Activated CD4-positive, alpha-beta memory T cell treated with anti-CD3 and anti-CD28 coated beads, Interleukin-2, amount 10 ng/mL, durations not matched to agents 7 days and 5 days (primary cell): ENCODE results near the gene PLXNB1. TPM values are rescaled to one million over a fixed set of nuclear protein-coding genes. Genes with fewer than 3 reads are reported as not detected.
"Not testable (repeated sequence)": the region's sequence is repeated elsewhere in the genome, so short reads cannot be mapped to it uniquely, and the experiment has no call there.

Experiments
- CTCF ChIA-PET: fragments of 350-600 bp; sonication (Branson Sonifier 250); formaldehyde crosslinking; loops from one replicate; lab custom pipeline; 2021; ENCODE audit warnings: antibody characterized with exemption, inconsistent platforms; lab: Charles Lee
- POLR2A ChIA-PET: fragments of 350-600 bp; sonication (Branson Sonifier 250); formaldehyde crosslinking; loops from one replicate; lab custom pipeline; 2021; ENCODE audit warnings: antibody characterized with exemption; lab: Charles Lee
- DNase-seq: peaks from one replicate; pipeline ENCODE4 v3.0.0-alpha.2; 2020
- H3K27ac Mint-ChIP-seq: one replicate; pipeline ENCODE4 v1.8.0; 2021; ENCODE audit warnings: mild to moderate bottlenecking, mixed read lengths
- H3K27me3 Mint-ChIP-seq: one replicate; pipeline ENCODE4 v1.8.0; 2021; ENCODE audit warnings: mixed read lengths
- H3K36me3 Mint-ChIP-seq: one replicate; pipeline ENCODE4 v1.8.0; 2021; ENCODE audit warnings: low read depth, mixed read lengths
- H3K4me1 Mint-ChIP-seq: one replicate; pipeline ENCODE4 v1.8.0; 2021; ENCODE audit warnings: mixed read lengths
- H3K4me3 Mint-ChIP-seq: one replicate; pipeline ENCODE4 v1.8.0; 2021; ENCODE audit warnings: mild to moderate bottlenecking, mixed read lengths
- H3K9me3 Mint-ChIP-seq: one replicate; pipeline ENCODE4 v1.8.0; 2021; ENCODE audit warnings: mixed read lengths
- total RNA-seq, 2 experiments: library from RNA; stranded (reverse); gene quantifications; one replicate each; pipeline ENCODE4 v1.2.3, GENCODE V29; 2021

Gene PLXNB1, protein sequence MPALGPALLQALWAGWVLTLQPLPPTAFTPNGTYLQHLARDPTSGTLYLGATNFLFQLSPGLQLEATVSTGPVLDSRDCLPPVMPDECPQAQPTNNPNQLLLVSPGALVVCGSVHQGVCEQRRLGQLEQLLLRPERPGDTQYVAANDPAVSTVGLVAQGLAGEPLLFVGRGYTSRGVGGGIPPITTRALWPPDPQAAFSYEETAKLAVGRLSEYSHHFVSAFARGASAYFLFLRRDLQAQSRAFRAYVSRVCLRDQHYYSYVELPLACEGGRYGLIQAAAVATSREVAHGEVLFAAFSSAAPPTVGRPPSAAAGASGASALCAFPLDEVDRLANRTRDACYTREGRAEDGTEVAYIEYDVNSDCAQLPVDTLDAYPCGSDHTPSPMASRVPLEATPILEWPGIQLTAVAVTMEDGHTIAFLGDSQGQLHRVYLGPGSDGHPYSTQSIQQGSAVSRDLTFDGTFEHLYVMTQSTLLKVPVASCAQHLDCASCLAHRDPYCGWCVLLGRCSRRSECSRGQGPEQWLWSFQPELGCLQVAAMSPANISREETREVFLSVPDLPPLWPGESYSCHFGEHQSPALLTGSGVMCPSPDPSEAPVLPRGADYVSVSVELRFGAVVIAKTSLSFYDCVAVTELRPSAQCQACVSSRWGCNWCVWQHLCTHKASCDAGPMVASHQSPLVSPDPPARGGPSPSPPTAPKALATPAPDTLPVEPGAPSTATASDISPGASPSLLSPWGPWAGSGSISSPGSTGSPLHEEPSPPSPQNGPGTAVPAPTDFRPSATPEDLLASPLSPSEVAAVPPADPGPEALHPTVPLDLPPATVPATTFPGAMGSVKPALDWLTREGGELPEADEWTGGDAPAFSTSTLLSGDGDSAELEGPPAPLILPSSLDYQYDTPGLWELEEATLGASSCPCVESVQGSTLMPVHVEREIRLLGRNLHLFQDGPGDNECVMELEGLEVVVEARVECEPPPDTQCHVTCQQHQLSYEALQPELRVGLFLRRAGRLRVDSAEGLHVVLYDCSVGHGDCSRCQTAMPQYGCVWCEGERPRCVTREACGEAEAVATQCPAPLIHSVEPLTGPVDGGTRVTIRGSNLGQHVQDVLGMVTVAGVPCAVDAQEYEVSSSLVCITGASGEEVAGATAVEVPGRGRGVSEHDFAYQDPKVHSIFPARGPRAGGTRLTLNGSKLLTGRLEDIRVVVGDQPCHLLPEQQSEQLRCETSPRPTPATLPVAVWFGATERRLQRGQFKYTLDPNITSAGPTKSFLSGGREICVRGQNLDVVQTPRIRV (N-terminal part only)
- total RNA-seq = 1 to 10 TPM; 1.7 to 1.9 TPM

DNA sequence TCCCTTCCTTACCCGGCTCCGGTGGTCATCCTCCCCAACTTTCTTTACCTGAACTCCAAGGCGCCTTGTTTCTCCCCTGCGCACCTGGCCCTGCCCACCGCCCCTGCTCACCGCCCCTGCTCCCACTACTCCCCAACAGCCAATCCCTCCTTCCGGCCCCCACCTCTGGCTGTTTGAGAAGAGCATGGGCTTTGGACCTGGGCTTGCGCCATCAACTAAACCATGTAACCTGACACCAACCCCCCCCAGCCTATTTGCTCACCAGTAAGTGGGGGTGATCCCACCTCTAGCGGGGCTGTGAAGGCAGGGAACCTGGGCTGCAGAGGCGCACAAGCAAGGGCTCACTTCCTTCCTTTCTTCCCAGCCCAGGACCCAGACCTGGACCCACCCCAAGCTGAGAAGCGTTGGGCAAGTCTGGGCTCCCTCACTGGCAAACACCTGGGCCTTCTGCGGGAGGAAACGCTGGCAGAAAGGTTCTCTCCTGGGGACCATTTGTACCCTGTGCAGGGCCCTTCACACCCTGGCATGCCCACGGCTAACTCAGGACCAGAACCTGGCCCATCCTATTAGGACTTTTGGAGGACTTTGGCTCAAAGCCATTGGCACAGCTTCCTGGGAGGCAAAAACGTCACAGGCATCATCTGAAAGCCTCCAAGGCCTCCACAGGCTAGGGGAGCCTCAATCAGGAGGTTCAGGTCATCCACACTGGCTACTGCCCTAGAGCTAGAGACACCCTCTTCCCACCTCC lies at the start of gene PLXNB1:
Gene PLXNB1, minus strand, starts transcription at position 127 of the 748 bp plus-strand sequence. CDS start 5,475 bp downstream, outside the sequence.
- DNase-seq = no peak
- Mint-ChIP-seq H3K27me3 (peaks cover 18% of the 10 kb centered on the region), H3K4me3 (peak within 1 kb of the TSS; percentile 63), H3K27ac (no peak within 1 kb of the TSS), H3K4me1 (peaks cover 27% of the 10 kb centered on the region), H3K36me3 (peaks cover 28% of the 10 kb centered on the region), H3K9me3 (no peaks in the 10 kb centered on the region)
- CTCF ChIA-PET = interaction anchor here (1.2 to 1.4 kb wide), 2 partner anchors 9 to 30 kb away, joined by 4 read pairs; no protein-coding TSS in a partner anchor
- POLR2A ChIA-PET = interaction anchor here (1.4 to 2.0 kb wide), 2 partner anchors 10 to 16 kb away, joined by 4 to 11 read pairs; partner anchors contain the start of genes ATRIP, CCDC51 and TMA7

DNA sequence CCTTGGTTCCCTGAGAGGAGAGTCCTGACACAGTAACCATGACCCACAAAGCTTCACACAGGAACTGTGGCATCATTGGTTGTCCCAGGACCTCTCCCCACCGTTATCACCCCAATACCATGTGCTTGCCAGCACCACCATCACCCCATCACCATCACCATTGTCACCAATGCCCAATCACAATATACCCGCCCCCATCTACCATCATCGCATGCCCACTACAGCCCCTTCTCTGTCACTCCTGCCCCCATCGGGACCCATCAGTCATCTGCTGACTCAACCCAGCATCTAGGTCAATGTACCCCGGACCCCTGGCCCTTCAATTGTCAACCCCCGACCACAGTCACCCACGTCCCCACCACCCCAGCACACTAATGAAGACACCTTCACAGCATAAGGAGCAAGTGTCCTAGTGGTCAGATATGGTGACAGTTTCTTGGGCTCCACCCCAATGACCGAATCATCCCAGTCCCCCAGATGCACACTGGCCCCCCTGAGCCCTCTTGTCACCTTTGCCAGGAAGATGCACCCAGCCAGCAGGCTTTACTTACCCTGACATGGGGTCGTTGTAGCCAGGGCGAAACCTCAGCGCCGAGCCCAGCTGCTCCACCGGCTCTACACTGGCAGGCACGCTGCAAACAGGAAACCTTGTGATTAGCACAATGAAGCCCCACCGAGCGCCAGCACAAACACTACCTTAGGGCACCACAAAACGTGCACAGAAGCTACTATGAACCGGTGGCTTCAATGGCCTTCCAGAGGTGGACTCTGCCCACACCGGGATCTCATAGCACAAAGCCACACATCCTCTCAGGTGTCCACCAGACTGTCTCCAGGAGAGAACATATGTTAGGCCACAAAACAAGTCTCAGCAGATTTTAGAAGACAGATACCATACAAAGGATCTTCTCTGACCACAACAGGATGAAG lies 49.0 kb upstream of the PLXNB1 start:
- Mint-ChIP-seq H3K36me3 (peaks cover 34% of the 10 kb centered on the region), H3K9me3 (no peaks in the 10 kb centered on the region), H3K4me3 (peak overlapping the region; percentile 86), H3K4me1 (peaks cover 51% of the 10 kb centered on the region), H3K27ac (peak overlapping the region; percentile 98), H3K27me3 (no peaks in the 10 kb centered on the region)
- POLR2A ChIA-PET = interaction anchor here (0.8 to 6.1 kb wide), 8 partner anchors 9 to 543 kb away, joined by 3 to 57 read pairs (median 5); partner anchors contain the start of genes ATRIP, CCDC51, NDUFAF3 and TMA7
- CTCF ChIA-PET = interaction anchor here (1.2 to 4.9 kb wide), 4 partner anchors 40 to 70 kb away, joined by 3 to 25 read pairs (median 4); partner anchors contain the start of genes CCDC51 and TMA7
- peak; percentile 75 for DNase-seq

DNA sequence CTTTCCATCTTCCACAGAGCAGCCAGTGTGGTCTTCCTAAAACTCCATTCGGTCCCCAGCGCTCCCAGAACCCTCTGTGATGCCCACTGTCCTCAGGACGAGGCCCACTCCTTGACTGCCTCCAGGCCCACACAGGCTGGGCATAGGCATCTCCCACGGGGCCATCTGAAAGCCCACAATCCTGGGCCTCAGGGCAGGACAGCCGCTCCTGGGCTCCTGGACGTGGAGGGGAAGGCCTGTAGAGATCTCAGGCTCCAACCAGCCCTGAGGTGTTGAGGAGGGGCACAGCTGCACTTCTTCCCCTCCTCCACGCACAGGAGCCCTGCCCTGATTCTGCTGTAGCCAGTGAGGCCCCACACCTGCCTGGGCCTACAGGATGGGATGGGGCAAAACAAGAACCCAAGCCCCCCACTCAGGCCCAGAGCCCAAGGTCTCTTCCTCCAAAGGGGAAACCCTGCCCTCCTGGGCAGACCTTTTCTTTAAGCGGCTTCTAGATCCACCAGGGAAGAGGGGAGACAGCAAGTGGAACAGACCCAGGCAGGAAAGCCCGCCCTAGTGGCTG lies 48.2 kb upstream of the PLXNB1 start:
- Mint-ChIP-seq H3K4me3 (peak overlapping the region; percentile 86), H3K27me3 (no peaks in the 10 kb centered on the region), H3K27ac (peak overlapping the region; percentile 98), H3K9me3 (no peaks in the 10 kb centered on the region), H3K36me3 (peaks cover 37% of the 10 kb centered on the region), H3K4me1 (peaks cover 59% of the 10 kb centered on the region)
- ChIA-PET POLR2A (interaction anchor here (0.6 to 6.1 kb wide), 6 partner anchors 11 to 38 kb away, joined by 3 to 57 read pairs (median 6); partner anchors contain the start of genes ATRIP, CCDC51 and TMA7), CTCF (interaction anchor here (2.0 to 4.9 kb wide), 2 partner anchors 42 to 71 kb away, joined by 5 to 25 read pairs; no protein-coding TSS in a partner anchor)
- DNase-seq = no peak

DNA sequence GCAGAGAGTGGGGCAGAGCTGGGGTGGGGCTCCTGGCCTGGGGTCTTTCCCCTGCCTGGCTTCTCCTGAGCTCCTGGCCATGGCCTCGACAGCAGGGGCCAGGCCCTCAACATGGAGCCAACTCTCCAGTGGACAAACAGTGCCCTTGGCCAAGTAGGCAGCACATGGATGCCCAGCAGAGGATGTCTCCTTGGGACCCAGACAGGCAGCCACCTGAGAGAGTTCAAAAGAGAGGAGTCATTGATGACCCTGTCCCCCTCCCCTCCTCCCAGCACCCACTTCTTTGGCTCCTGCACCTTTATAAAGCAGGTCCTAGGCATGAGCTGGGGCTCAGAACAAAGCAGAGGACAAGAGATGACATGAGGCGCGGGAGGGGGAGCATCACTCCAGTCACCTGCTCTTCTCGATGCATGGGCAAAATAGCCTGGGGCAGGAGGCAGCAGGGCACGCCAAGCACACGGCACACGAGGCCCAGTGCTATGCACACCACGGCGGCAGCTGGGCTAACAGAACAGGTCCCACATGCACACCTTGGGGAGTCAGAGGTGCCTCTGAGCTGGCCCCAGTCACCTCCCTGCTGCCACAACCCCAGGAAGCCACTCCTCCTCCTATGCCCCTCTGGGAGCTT lies 46.7 kb upstream of the PLXNB1 start:
- peak overlapping the region; percentile 46 for H3K4me3 Mint-ChIP-seq
- peak overlapping the region; percentile 59 for H3K27ac Mint-ChIP-seq
- no peak for DNase-seq
- ChIA-PET CTCF (interaction anchor here (0.6 to 4.9 kb wide), 3 partner anchors 40 to 73 kb away, joined by 3 to 25 read pairs (median 3); no protein-coding TSS in a partner anchor), POLR2A (interaction anchor here (6.1 kb wide), 1 partner anchor 9 kb away, joined by 57 read pairs; a partner anchor contains a TSS)
- no peaks in the 10 kb centered on the region for H3K27me3 Mint-ChIP-seq
- H3K36me3 Mint-ChIP-seq = peaks cover 37% of the 10 kb centered on the region
- H3K4me1 Mint-ChIP-seq = peaks cover 62% of the 10 kb centered on the region
- no peaks in the 10 kb centered on the region for H3K9me3 Mint-ChIP-seq

DNA sequence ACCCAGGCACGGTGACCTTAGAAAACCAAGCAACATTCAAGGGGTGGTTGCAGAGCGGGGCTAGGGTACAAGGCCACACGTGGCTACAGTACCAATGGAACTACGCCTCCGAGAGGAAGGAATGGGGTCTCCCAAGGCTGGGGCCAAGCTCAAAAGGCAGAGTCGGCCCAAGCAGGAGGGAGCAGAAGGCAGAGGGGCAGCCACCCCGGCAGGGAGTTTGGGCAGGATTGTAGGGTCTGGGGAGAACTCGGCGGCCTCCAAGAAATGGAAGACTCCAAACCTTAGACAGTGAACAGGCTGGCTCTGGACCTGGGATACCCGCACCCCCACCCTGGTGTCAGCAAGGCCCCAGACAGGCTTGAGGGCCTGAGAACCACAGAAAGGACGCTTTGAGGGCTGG lies 45.3 kb upstream of the PLXNB1 start:
- Mint-ChIP-seq H3K27ac (peak overlapping the region; percentile 81), H3K9me3 (no peaks in the 10 kb centered on the region), H3K27me3 (no peaks in the 10 kb centered on the region), H3K4me1 (peaks cover 70% of the 10 kb centered on the region), H3K4me3 (no peak overlapping the region), H3K36me3 (peaks cover 38% of the 10 kb centered on the region)
- no peak for DNase-seq
- POLR2A ChIA-PET = interaction anchor here (6.1 kb wide), 1 partner anchor 8 kb away, joined by 57 read pairs; a partner anchor contains a TSS
- CTCF ChIA-PET = interaction anchor here (3.6 kb wide), 1 partner anchor 83 kb away, joined by 23 read pairs; the partner anchor contains the start of gene PFKFB4

DNA sequence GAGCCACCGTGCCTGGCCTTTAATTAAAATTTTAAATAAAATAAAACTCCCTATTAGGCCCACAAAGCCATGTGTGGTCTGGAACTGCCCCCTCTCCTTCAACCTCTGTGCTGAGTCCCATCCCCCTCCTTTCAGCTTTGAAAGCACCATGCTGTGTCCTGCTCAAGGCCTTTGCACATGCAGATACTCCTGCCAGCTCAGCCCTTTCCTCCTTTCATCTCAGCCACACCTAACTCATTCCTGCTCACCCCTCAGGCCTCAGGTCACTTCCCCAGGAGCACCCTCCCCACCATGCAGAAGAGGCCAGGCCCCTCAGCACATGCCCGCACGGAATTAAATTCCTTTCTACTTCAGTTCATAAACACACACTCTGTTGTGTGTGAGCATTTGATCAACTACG lies 44.7 kb upstream of the PLXNB1 start:
- CTCF ChIA-PET = interaction anchor here (0.5 to 3.6 kb wide), 4 partner anchors 22 to 83 kb away, joined by 3 to 23 read pairs (median 3); partner anchors contain the start of genes CCDC51, PFKFB4 and TMA7
- no peak for DNase-seq
- peaks cover 72% of the 10 kb centered on the region for H3K4me1 Mint-ChIP-seq
- no peaks in the 10 kb centered on the region for H3K9me3 Mint-ChIP-seq
- H3K36me3 Mint-ChIP-seq = peaks cover 41% of the 10 kb centered on the region
- H3K27me3 Mint-ChIP-seq = no peaks in the 10 kb centered on the region
- POLR2A ChIA-PET = interaction anchor here (1.8 to 6.1 kb wide), 4 partner anchors 7 to 71 kb away, joined by 4 to 57 read pairs (median 40); partner anchors contain the start of genes ATRIP and SHISA5
- peak overlapping the region; percentile 81 for H3K27ac Mint-ChIP-seq
- H3K4me3 Mint-ChIP-seq = no peak overlapping the region

DNA sequence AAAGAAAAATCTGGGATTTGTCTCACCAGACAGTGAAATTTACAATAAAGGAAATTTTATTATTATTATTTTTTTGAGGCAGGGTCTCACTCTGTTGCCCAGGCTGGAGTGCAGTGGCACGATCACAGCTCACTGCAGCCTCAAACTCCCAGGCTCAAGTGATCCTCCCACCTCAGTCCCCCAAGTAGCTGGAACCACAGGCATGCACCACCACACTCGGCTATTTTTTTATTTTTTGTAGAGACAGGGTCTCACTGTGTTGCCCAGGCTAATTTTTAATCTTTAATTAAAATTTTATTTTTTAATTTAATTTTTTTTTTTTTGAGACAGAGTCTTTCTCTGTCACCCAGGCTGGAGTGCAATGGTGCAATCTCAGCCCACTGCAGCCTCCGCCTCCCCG lies 44.1 kb upstream of the PLXNB1 start:
- Mint-ChIP-seq H3K27ac (peak overlapping the region; percentile 98), H3K4me1 (peaks cover 74% of the 10 kb centered on the region), H3K36me3 (peaks cover 47% of the 10 kb centered on the region)
- POLR2A ChIA-PET = interaction anchor here (0.9 to 6.1 kb wide), 15 partner anchors 7 to 286 kb away, joined by 3 to 69 read pairs (median 10); partner anchors contain the start of genes ATRIP, CCDC51, CDC25A and SHISA5
- CTCF ChIA-PET = interaction anchor here (0.5 to 3.6 kb wide), 16 partner anchors 8 to 162 kb away, joined by 3 to 40 read pairs (median 5); partner anchors contain the start of genes ATRIP, CCDC51, PFKFB4 and SHISA5
- not testable (repeated sequence) for H3K4me3 Mint-ChIP-seq, DNase-seq, H3K9me3 Mint-ChIP-seq, H3K27me3 Mint-ChIP-seq

DNA sequence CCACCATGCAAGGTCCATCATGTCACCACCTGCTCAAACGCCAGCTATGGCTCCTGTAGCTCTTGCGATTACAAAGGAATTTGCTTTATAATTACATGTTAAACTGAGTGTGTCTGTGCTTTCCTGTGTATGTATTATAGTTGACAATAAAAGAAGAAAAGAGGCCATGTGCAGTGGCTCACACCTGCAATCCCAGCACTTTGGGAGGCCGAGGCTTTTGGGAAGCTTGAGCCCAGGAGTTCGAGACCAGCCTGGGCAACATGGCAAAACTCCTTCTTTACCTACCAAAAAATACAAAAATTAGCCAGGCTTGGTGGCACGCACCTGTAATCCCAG lies 43.7 kb upstream of the PLXNB1 start:
- POLR2A ChIA-PET = interaction anchor here (0.8 to 5.2 kb wide), 25 partner anchors 9 to 285 kb away, joined by 3 to 69 read pairs (median 5); partner anchors contain the start of genes ATRIP, CCDC51, CDC25A and PFKFB4

DNA sequence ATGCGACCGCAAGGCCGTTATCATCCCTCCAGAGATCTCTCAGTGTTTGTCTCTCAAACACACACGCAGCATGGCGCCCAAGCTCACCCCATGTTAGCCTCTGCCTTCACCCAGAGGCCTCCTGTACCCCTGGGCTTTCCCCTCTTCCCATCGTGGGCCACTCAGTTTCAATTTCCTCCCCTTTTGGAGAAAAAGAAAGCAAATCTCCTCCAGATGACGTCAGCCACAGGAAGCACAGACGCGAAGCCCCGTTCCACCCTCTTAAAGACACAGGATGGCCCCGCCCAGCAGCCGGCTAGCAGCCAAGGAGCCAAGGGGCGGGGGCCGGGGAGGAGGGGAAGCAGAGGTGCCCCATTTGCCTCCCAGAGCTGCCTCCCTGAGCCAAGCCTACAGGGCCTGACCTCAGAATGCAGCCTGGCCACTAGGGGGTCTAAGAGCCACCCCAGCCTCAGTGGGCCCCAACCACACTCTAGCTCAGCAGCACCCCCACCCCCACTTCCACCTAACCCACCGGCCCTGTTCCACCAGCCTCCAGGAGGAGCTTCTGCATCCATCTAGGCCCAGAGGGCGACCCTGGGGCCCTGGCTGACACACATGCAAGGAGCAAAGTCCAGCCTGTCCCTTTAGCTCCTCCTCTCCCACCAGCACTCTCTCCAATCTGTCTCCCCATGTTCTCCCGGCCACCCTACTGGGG lies 43.2 kb upstream of the PLXNB1 start:
- Mint-ChIP-seq H3K27ac (peak overlapping the region; percentile 98), H3K4me1 (peaks cover 74% of the 10 kb centered on the region), H3K4me3 (peak overlapping the region; percentile 83), H3K36me3 (peaks cover 48% of the 10 kb centered on the region), H3K9me3 (no peaks in the 10 kb centered on the region), H3K27me3 (no peaks in the 10 kb centered on the region)
- ChIA-PET POLR2A (interaction anchor here (0.6 to 5.2 kb wide), 36 partner anchors 9 to 549 kb away, joined by 3 to 69 read pairs (median 5); partner anchors contain the start of genes ATRIP, CCDC51, CDC25A and NDUFAF3), CTCF (interaction anchor here (0.6 to 3.6 kb wide), 22 partner anchors 9 to 658 kb away, joined by 3 to 40 read pairs (median 4); partner anchors contain the start of genes ATRIP, CCDC51, PFKFB4 and SHISA5)
- DNase-seq = peak; percentile 97

More for the DNA sequence above, 43.7 kb upstream of the PLXNB1 start:
- Mint-ChIP-seq H3K27me3 (no peaks in the 10 kb centered on the region), H3K9me3 (no peaks in the 10 kb centered on the region), H3K27ac (peak overlapping the region; percentile 98), H3K36me3 (peaks cover 47% of the 10 kb centered on the region), H3K4me3 (peak overlapping the region; percentile 83), H3K4me1 (peaks cover 74% of the 10 kb centered on the region)
- CTCF ChIA-PET = interaction anchor here (1.1 to 3.6 kb wide), 18 partner anchors 9 to 658 kb away, joined by 3 to 40 read pairs (median 5); partner anchors contain the start of genes ATRIP, CCDC51, PFKFB4 and SHISA5
- no peak for DNase-seq
